ENCODE measurements around the gene DAPK1.

The DAPK1 gene

GRCh38 chr9:87749335-87750035 lies 251.8 kb downstream of the DAPK1 start:
- no peak for DNase-seq (ENCODE audit: low spot score)

- no peak for DNase-seq (ENCODE audit: low spot score)
These were observed 253.1 kb downstream of the DAPK1 start for GRCh38 chr9:87750726-87751125.

- no peak for DNase-seq (ENCODE audit: low spot score)
These were observed 253.8 kb downstream of the DAPK1 start for GRCh38 chr9:87751423-87751822.

- no peak for DNase-seq (ENCODE audit: low spot score)
These were observed 254.2 kb downstream of the DAPK1 start for GRCh38 chr9:87751868-87752267.

GRCh38 chr9:87753313-87753712 lies 255.6 kb downstream of the DAPK1 start:
- DNase-seq (ENCODE audit: low spot score), result no peak
